AG04450 (cell line): Measurements from ENCODE around the gene LRRC32. TPM values are rescaled to one million over a fixed set of nuclear protein-coding genes. Genes with fewer than 3 reads are reported as not detected.

Experiments used
- CTCF ChIA-PET: fragments of 300-600, 350-600 bp; formaldehyde crosslinking; extraction: SDS; loops from one replicate; lab custom pipeline; 2022; ENCODE audit warnings: antibody characterized with exemption, inconsistent platforms; lab: Charles Lee
- POLR2A ChIA-PET: fragments of 350-600 bp; formaldehyde crosslinking; extraction: SDS; loops from one replicate; lab custom pipeline; 2021; ENCODE audit warnings: antibody characterized with exemption, inconsistent platforms; lab: Yijun Ruan, JAX
- DNase-seq: peaks from one replicate; pipeline ENCODE4 v3.0.0-alpha.2; 2011; ENCODE audit warnings: low read depth, low spot score
- H3K27ac ChIP-seq: one replicate; pipeline ENCODE4 v1.5.1; 2012; ENCODE audit warnings: low read depth, low read length, control low read depth
- H3K27me3 ChIP-seq: one replicate; pipeline ENCODE4 v1.6.0; 2012; ENCODE audit warnings: low read length; ENCODE audit not compliant: control insufficient read depth, insufficient read depth
- H3K4me3 ChIP-seq: 2 replicates; pipeline ENCODE4 v1.5.1; 2011; ENCODE audit warnings: mild to moderate bottlenecking, low read depth, low read length, control low read depth
- H3K9me3 ChIP-seq: 2 replicates; pipeline ENCODE4 v1.5.1; 2012; ENCODE audit warnings: low read length; ENCODE audit not compliant: control insufficient read depth, insufficient read depth
- CTCF ChIP-seq: IDR thresholded peaks from 2 replicates; pipeline ENCODE4 v1.5.1; 2011; ENCODE audit warnings: low read depth, low read length, control low read depth, inconsistent platforms
- polyA plus RNA-seq: library from polyadenylated mRNA; depleted of rRNA; stranded (reverse); fragments of >200 nt; gene quantifications from 2 replicates; pipeline ENCODE4 v1.2.3, GENCODE V29; 2011

LRRC32 gene
- polyA plus RNA-seq, 1 experiment, result 10.9 TPM

- ChIA-PET POLR2A (interaction anchor here (0.8 kb wide), 1 partner anchor 10 kb away, joined by 3 read pairs; no protein-coding TSS in a partner anchor), CTCF (no interaction called here)
- no peak overlapping the region for H3K4me3 ChIP-seq
- no peaks in the 10 kb centered on the region for H3K27me3 ChIP-seq
- H3K9me3 ChIP-seq, result no peaks in the 10 kb centered on the region; the same call in 1 of the 2 replicates
- H3K27ac ChIP-seq, result no peak overlapping the region
- no peak for DNase-seq
- no peak for TF ChIP-seq CTCF
Observed at GRCh38 chr11:76663912-76664440, 6.6 kb downstream of the LRRC32 start.

- CTCF ChIA-PET, result interaction anchor here (1.4 kb wide), 1 partner anchor 65 kb away, joined by 6 read pairs; no protein-coding TSS in a partner anchor
- H3K4me3 ChIP-seq, result no peak overlapping the region
- POLR2A ChIA-PET, result no interaction called here
- H3K27ac ChIP-seq, result no peak overlapping the region
- no peak for DNase-seq
- no peaks in the 10 kb centered on the region; the same call in 1 of the 2 replicates for H3K9me3 ChIP-seq
- no peaks in the 10 kb centered on the region for H3K27me3 ChIP-seq
- no peak for TF ChIP-seq CTCF
Observed at GRCh38 chr11:76663486-76663810, 7.1 kb downstream of the LRRC32 start.

- H3K27me3 ChIP-seq, result no peaks in the 10 kb centered on the region
- no peak overlapping the region for H3K4me3 ChIP-seq
- POLR2A ChIA-PET, result no interaction called here
- TF ChIP-seq CTCF, result no peak
- no peak overlapping the region for H3K27ac ChIP-seq
- H3K9me3 ChIP-seq, result no peaks in the 10 kb centered on the region; the same call in 1 of the 2 replicates
- CTCF ChIA-PET, result interaction anchor here (1.4 kb wide), 1 partner anchor 64 kb away, joined by 6 read pairs; no protein-coding TSS in a partner anchor
- DNase-seq, result no peak
Observed at GRCh38 chr11:76662656-76663485, 7.7 kb downstream of the LRRC32 start.

- H3K4me3 ChIP-seq, result no peak overlapping the region
- no peak for TF ChIP-seq CTCF
- no peak overlapping the region for H3K27ac ChIP-seq
- CTCF ChIA-PET, result interaction anchor here (1.4 kb wide), 1 partner anchor 63 kb away, joined by 6 read pairs; no protein-coding TSS in a partner anchor
- POLR2A ChIA-PET, result no interaction called here
- DNase-seq, result no peak
- no peaks in the 10 kb centered on the region; the same call in 1 of the 2 replicates for H3K9me3 ChIP-seq
- H3K27me3 ChIP-seq, result no peaks in the 10 kb centered on the region
Observed at GRCh38 chr11:76661834-76662434, 8.6 kb downstream of the LRRC32 start.
